Bronchial epithelial cell (primary cell): ENCODE data around the gene CBX5. TPM values are rescaled to one million over a fixed set of nuclear protein-coding genes. Genes with fewer than 3 reads are reported as not detected.
"Not testable (repeated sequence)": the region's sequence is repeated elsewhere in the genome, so short reads cannot be mapped to it uniquely, and the experiment has no call there.

Experiments
- DNase-seq: peaks from one replicate; pipeline ENCODE4 v3.0.0-alpha.2; 2010; ENCODE audit warnings: low read depth
- FAIRE-seq: peaks from 2 replicates; lab custom pipeline; 2011; peaks lifted over from hg19 to GRCh38; lab: Jason Lieb, UNC
- H3K27me3 ChIP-seq: 2 replicates; pipeline ENCODE4 v1.5.1; 2011; ENCODE audit warnings: low read length; ENCODE audit not compliant: control insufficient read depth, insufficient read depth
- H3K36me3 ChIP-seq: 2 replicates; pipeline ENCODE4 v1.5.1; 2011; ENCODE audit warnings: low read length; ENCODE audit not compliant: control insufficient read depth, insufficient read depth
- H3K4me3 ChIP-seq: 2 replicates; pipeline ENCODE4 v1.5.1; 2011; ENCODE audit warnings: mild to moderate bottlenecking, low read depth, low read length, control low read depth
- total RNA-seq: library from RNA; depleted of rRNA; stranded (reverse); fragments of >200 nt; gene quantifications from 2 replicates; pipeline ENCODE4 v1.2.1, GENCODE V29; 2014
- TF ChIP-seq, protein P1 (sequence below): IDR thresholded peaks from 2 replicates; pipeline ENCODE4 v1.5.1; 2011; ENCODE audit warnings: mild to moderate bottlenecking, moderate library complexity, low read length, control low read depth, inconsistent platforms; ENCODE audit not compliant: insufficient read depth, severe bottlenecking

CBX5 gene
- total RNA-seq: 13.2 and 16.0 TPM in 2 replicates

DNA sequence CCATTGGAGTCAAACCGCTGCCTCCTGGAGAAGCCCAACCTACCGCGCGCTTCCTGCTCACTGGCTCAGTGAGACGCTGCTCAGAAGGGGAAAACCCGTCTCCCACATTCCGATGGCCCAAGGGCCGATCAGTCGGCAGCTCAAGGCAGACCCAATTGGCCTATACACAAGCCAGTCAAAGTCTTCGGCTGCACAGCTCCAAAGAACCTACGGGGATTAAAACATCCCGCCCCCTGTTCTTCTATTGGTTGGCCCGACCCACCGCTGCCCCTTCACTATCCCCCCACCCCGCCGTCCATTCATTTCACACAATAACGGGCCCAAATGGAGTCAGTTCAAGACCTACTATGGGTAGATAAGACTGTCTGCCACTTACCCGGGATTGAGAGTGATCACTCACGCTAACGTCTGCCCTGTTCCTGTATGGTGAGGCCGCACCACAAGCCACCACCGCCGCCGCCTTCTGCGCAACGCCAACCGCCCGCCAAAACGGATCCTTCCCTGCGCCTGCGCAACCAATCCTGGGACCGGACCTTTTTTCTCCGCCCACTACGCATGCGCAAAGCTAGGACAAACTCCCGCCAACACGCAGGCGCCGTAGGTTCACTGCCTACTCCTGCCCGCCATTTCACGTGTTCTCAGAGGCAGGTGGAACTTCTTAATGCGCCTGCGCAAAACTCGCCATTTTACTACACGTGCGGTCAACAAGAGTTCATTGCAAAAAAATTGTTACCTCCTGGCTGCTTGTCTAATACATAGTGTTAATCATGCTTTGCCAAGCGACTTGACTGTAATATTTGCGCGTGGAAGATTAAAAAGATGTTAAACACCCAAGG, at the start of gene CBX5:
TSS of gene CBX5 (minus strand) at position 491 of the 836 bp plus-strand sequence. CDS start 22,472 bp downstream, outside the sequence.
- TF ChIP-seq, protein P1, sequence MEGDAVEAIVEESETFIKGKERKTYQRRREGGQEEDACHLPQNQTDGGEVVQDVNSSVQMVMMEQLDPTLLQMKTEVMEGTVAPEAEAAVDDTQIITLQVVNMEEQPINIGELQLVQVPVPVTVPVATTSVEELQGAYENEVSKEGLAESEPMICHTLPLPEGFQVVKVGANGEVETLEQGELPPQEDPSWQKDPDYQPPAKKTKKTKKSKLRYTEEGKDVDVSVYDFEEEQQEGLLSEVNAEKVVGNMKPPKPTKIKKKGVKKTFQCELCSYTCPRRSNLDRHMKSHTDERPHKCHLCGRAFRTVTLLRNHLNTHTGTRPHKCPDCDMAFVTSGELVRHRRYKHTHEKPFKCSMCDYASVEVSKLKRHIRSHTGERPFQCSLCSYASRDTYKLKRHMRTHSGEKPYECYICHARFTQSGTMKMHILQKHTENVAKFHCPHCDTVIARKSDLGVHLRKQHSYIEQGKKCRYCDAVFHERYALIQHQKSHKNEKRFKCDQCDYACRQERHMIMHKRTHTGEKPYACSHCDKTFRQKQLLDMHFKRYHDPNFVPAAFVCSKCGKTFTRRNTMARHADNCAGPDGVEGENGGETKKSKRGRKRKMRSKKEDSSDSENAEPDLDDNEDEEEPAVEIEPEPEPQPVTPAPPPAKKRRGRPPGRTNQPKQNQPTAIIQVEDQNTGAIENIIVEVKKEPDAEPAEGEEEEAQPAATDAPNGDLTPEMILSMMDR: no peak
- peak; percentile 100 for DNase-seq
- no peak for FAIRE-seq
- H3K27me3 ChIP-seq: no peaks in the 10 kb centered on the region
- H3K36me3 ChIP-seq: peaks cover 7% of the 10 kb centered on the region
- H3K4me3 ChIP-seq: peak within 1 kb of the TSS; percentile 68

DNA sequence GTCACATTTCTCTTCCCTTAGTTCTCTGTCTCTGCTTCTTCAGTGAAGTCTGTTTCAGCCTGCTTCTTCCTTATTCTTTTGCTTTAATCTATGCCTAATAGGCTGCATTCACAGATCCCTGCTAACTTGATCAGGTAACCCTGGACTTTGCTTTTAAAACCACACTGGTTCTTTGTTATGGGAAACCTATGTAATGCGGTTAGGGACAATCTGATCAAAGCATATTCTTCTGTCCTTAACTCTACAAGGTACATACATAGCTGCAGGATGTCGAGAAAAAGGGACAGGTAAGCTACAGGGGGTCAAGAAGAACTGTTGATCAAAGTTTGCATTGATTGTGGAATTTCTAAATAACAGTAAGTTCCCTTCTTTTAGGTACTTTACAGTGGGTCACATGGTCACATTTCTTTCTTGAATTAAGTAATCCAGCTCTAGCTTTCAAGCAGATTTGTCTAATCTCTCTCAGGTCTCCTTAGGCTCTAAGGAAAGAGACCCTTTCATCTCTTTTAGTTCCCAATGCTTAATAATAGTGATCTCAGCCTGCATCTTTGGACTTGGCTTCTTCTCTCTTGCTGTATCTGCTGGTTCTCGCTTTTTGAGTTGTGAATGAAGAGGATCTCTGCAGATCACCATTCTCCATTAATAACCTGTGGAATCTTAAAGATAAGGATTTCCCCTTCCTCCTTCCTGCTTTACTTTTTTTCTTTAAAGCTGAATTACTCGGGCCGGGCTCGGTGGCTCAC, 48.8 kb upstream of the CBX5 start:
- FAIRE-seq: no peak
- Histone ChIP-seq H3K36me3 (peaks cover 1% of the 10 kb centered on the region), H3K27me3 (no peaks in the 10 kb centered on the region), H3K4me3 (no peak overlapping the region)
- TF ChIP-seq, protein P1: no peak
- no peak for DNase-seq

DNA sequence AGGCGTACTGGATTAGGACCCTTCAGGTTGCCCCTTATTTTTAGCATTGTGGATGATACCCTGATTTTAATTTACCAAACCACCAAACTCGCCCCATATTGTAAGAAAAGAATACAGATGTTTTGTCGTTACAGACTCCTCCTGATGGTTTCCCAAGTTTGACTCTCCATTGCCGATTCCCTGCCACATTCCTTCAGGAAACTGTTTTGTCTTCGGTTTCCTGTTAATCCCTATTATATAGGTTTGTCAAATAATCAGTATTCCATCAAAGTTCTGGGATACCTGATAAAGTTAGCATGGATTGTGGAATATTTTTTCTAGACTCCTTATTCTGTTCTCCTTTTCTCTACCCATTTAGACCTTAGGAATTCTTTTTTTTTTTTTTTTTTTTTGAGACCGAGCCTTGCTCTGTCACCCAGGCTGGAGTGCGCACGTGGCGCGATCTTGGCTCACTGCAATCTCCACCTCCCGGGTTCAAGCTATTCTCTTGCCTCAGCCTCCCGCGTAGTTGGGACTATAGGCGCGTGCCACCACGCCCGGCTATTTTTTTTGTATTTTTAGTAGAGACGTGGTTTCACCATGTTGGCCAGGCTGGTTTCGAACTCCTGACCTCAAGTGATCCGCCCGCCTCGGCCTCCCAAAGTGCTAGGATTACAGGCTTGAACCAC, 45.7 kb upstream of the CBX5 start:
- not testable (repeated sequence) for H3K27me3 ChIP-seq, H3K36me3 ChIP-seq, FAIRE-seq, DNase-seq
- peak overlapping the region; percentile 71 for H3K4me3 ChIP-seq

DNA sequence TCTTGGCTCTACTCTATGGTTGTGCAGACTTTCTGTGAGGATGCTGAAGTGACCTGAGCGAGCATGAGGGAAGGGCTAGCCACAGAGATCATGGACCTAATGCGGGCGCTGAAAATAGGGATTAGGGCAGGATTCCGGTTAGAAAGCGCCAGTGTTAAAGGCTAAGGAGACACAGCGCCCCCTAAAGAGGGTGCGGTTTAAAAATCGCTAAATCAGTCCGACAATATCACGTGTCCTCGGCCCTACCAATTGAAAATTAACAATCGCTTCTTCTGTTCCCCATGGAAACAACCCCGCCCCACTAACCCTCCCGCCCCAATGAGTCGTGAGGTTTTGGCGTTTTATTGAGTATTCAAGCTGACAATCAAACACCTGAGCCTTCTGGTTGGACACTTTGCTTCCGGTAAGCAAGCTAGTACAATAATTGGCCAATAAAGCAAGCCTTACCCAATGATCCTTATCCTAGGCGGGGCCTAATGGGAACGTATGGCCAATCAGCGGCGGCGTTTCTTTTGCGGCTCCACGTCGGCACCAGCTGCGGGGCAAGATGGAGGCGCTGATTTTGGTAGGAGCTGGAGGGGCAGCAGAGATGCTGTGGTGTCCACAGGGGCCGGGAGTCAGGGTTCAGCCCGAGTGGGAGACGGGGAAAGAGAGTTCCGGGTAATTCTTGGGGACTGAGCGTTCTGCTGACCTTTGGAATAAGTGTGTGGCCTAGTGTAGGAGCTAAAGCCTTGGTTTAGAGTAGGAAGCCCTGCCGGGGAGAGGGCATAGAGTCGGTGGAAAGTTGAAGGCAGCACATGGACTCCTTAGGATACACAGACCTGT, 44.9 kb upstream of the CBX5 start, which contains the start of gene COPZ1:
TSS of gene COPZ1 (plus strand) at position 515 of the 825 bp plus-strand sequence. CDS start at position 548, 33 bp downstream.
- FAIRE-seq (no peak), DNase-seq (peak; percentile 99)
- Histone ChIP-seq H3K36me3 (no peaks in the 10 kb centered on the region), H3K4me3 (peak within 1 kb of the TSS; percentile 71), H3K27me3 (no peaks in the 10 kb centered on the region)
- TF ChIP-seq, protein P1: peak; percentile 83

DNA sequence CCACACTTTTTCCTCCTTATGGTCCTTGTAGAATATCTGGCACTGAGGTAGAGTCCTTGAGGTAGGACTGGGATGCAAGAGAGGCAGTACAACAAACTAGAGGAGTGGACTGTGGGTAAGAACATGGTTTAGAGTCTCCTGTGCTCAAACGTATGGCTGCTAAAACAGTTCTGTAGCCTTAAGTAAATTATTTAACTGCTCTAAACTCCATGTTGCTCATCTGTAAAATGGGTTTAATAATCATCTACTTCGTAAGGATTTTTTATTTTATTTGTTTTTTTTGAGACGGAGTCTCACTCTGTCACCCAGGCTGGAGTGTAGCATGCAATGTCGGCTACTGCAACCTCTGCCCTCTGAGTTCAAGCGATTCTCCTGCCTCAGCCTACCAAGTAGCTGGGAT, 41.4 kb upstream of the CBX5 start:
- FAIRE-seq: no peak
- Histone ChIP-seq H3K4me3 (no peak overlapping the region), H3K36me3 (no peaks in the 10 kb centered on the region), H3K27me3 (no peaks in the 10 kb centered on the region)
- TF ChIP-seq, protein P1: no peak
- no peak for DNase-seq

DNA sequence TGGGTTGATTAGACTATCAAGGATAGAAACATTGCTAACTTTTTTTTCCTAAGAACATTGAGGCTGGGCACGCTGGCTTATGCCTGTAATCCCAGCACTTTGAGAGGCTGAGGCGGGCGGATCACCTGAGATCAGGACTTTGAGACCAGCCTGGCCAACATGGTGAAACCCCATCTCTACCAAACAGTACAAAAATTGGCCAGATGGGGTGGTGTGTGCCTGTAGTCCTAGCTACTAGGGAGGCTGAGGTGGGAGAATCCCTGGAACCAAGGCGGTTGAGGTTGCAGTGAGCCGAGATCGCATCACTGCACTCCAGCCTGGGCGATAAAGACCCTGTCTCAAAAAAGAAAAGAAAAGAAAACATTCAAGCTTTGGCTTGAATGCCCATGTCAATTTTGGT, 32.4 kb upstream of the CBX5 start:
- not testable (repeated sequence) for DNase-seq, H3K4me3 ChIP-seq, H3K27me3 ChIP-seq, FAIRE-seq, H3K36me3 ChIP-seq
